Stimulated activated effector memory CD8-positive, alpha-beta T cell treated with anti-CD3 and anti-CD28 coated beads, Interleukin-12 subunit alpha, Interleukin-12 subunit beta, amount 100 ng/mL, for 72 hours (primary cell): Measurements from ENCODE around the gene TXNRD3.
"Not testable (repeated sequence)": the region's sequence is repeated elsewhere in the genome, so short reads cannot be mapped to it uniquely, and the experiment has no call there.

ENCODE experiments used
- ATAC-seq: fragments of 150-1000 bp; cut with Tn5 transposase; 2 replicates; pipeline ENCODE4 v1.10.0; 2021
- DNase-seq, 2 donors: peaks; one replicate each; pipeline ENCODE4 v3.0.0; 2021 to 2022; ENCODE audit warnings: low spot score in 2 of 2
- H3K27ac Mint-ChIP-seq: one replicate; pipeline ENCODE4 v1.8.0; 2022; ENCODE audit warnings: mild to moderate bottlenecking, mixed read lengths
- H3K36me3 Mint-ChIP-seq: one replicate; pipeline ENCODE4 v1.8.0; 2022; ENCODE audit warnings: mild to moderate bottlenecking, mixed read lengths
- H3K4me1 Mint-ChIP-seq: one replicate; pipeline ENCODE4 v1.8.0; 2022; ENCODE audit warnings: mixed read lengths
- H3K4me3 Mint-ChIP-seq: one replicate; pipeline ENCODE4 v1.8.0; 2022; ENCODE audit warnings: mild to moderate bottlenecking, mixed read lengths
- H3K9me3 Mint-ChIP-seq: one replicate; pipeline ENCODE4 v1.8.0; 2022; ENCODE audit warnings: mixed read lengths

Gene TXNRD3

DNA sequence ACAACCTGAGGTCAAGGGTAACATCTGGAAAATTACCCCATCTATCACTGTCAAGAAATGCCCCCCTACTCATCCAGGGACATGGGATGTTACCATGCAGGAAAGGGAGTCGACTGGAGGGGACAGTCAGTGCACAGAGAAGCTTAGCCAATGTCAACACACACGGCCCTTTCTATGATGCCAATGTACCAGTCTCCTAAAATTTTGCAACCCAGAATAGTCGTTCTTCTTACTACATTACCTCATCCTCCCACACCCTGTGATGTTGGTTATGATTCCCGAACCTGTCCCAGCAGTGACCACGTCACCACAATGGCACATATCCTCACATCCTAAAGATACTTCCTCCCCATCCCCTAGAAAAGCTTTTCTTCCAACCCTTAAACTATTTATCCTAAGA is 20.1 kb downstream of the TXNRD3 start:
- H3K4me1 Mint-ChIP-seq, result no peaks in the 10 kb centered on the region
- no peaks in the 10 kb centered on the region for H3K9me3 Mint-ChIP-seq
- DNase-seq, result no peak
- no peaks in the 10 kb centered on the region for H3K36me3 Mint-ChIP-seq
- H3K27ac Mint-ChIP-seq, result no peak overlapping the region
- no peak for ATAC-seq
- H3K4me3 Mint-ChIP-seq, result no peak overlapping the region

- no peaks in the 10 kb centered on the region for H3K36me3 Mint-ChIP-seq
- H3K4me3 Mint-ChIP-seq, result no peak overlapping the region
- no peak for DNase-seq
- no peaks in the 10 kb centered on the region for H3K4me1 Mint-ChIP-seq
- no peak for ATAC-seq
- H3K9me3 Mint-ChIP-seq, result no peaks in the 10 kb centered on the region
- no peak overlapping the region for H3K27ac Mint-ChIP-seq
Observed at GRCh38 chr3:126630020-126630419, 24.9 kb downstream of the TXNRD3 start.

- H3K27ac Mint-ChIP-seq, DNase-seq, H3K36me3 Mint-ChIP-seq, H3K4me3 Mint-ChIP-seq, H3K9me3 Mint-ChIP-seq, H3K4me1 Mint-ChIP-seq, ATAC-seq: not testable (repeated sequence)
Observed at GRCh38 chr3:126625735-126626134, 29.2 kb downstream of the TXNRD3 start.

- Mint-ChIP-seq H3K4me1 (no peaks in the 10 kb centered on the region), H3K9me3 (no peaks in the 10 kb centered on the region), H3K4me3 (no peak overlapping the region), H3K27ac (no peak overlapping the region), H3K36me3 (no peaks in the 10 kb centered on the region)
- no peak for ATAC-seq
- no peak for DNase-seq
Observed at GRCh38 chr3:126622694-126623093, 32.2 kb downstream of the TXNRD3 start.

- H3K27ac Mint-ChIP-seq, result no peak overlapping the region
- ATAC-seq (no peak), DNase-seq (no peak)
- H3K4me1 Mint-ChIP-seq, result no peaks in the 10 kb centered on the region
- H3K36me3 Mint-ChIP-seq, result no peaks in the 10 kb centered on the region
- H3K4me3 Mint-ChIP-seq, result no peak overlapping the region
- no peaks in the 10 kb centered on the region for H3K9me3 Mint-ChIP-seq
Observed at GRCh38 chr3:126621627-126622345, 33.1 kb downstream of the TXNRD3 start.

DNA sequence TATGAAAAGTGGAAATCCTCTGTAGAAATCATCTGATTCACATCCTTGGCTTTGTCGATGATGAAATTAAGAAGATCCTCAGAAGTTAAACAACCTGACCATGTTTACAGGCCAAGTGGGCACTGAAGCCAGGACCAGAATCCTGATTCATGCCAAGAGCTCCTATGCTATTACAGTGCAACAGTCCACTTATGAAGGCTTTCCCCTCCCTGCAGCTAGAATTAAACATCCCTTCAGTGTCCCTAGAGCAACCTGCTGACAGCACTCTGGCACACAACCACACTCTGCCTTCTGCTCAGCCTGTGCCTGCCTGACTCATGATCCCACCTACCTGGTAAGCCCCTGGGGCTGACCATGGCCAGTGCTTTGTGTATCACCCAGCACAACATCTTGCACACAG is 33.8 kb downstream of the TXNRD3 start:
- Mint-ChIP-seq H3K9me3 (no peaks in the 10 kb centered on the region), H3K27ac (no peak overlapping the region), H3K4me3 (no peak overlapping the region), H3K4me1 (no peaks in the 10 kb centered on the region), H3K36me3 (no peaks in the 10 kb centered on the region)
- ATAC-seq, result no peak
- no peak for DNase-seq

- no peak overlapping the region for H3K4me3 Mint-ChIP-seq
- H3K27ac Mint-ChIP-seq, result no peak overlapping the region
- H3K36me3 Mint-ChIP-seq, result no peaks in the 10 kb centered on the region
- no peak for DNase-seq
- H3K4me1 Mint-ChIP-seq, result no peaks in the 10 kb centered on the region
- H3K9me3 Mint-ChIP-seq, result no peaks in the 10 kb centered on the region
- ATAC-seq, result no peak
Observed at GRCh38 chr3:126620738-126621137, 34.2 kb downstream of the TXNRD3 start.

- Mint-ChIP-seq H3K9me3 (no peaks in the 10 kb centered on the region), H3K27ac (no peak overlapping the region), H3K4me1 (no peaks in the 10 kb centered on the region), H3K36me3 (no peaks in the 10 kb centered on the region), H3K4me3 (no peak overlapping the region)
- no peak for DNase-seq
- ATAC-seq, result no peak
Observed at GRCh38 chr3:126618760-126619159, 36.2 kb downstream of the TXNRD3 start.

DNA sequence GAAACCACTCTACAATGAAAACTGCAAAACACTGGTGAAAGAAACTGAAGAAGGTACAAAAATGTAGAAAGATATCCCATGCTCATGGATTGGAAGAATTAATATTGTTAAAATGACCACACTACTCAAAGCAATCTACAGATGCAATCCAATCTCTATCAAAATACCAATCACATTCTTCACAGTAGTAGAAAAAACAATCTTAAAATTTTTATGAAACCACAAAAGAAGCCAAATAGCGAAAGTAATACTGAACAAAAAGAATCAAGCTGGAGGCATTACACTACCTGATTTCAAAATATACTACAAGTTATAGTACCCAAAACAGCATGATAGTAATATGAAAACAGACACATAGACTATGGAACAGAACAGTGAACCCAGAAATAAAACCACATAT is 36.9 kb downstream of the TXNRD3 start:
- H3K4me3 Mint-ChIP-seq, result no peak overlapping the region
- peaks cover 5% of the 10 kb centered on the region for H3K4me1 Mint-ChIP-seq
- H3K36me3 Mint-ChIP-seq, result no peaks in the 10 kb centered on the region
- DNase-seq, result no peak
- H3K27ac Mint-ChIP-seq, result no peak overlapping the region
- no peaks in the 10 kb centered on the region for H3K9me3 Mint-ChIP-seq
- ATAC-seq, result no peak

- H3K4me1 Mint-ChIP-seq, result peaks cover 9% of the 10 kb centered on the region
- no peaks in the 10 kb centered on the region for H3K36me3 Mint-ChIP-seq
- ATAC-seq (no peak), DNase-seq (no peak)
- no peaks in the 10 kb centered on the region for H3K9me3 Mint-ChIP-seq
- H3K27ac Mint-ChIP-seq, result no peak overlapping the region
- H3K4me3 Mint-ChIP-seq, result no peak overlapping the region
Observed at GRCh38 chr3:126617571-126617970, 37.4 kb downstream of the TXNRD3 start.

DNA sequence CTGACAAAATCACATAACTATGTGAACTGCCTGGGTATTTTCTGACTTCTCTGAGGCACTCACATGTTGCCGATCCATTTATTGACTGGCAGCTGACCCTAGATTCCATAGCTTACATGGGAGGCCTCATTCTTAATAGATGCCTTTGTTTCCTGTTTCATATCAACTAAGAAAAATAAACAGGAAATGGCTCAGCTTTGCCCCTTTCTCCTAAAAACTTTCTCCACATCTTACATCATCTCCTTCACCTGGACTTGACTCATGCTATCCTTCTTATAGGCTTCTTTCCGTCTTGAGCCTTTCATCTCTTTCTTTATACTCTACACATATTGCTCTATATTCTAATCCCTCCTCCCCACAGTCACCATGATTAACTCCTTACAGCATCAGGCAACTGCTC is 38.0 kb downstream of the TXNRD3 start:
- Mint-ChIP-seq H3K4me3 (no peak overlapping the region), H3K27ac (no peak overlapping the region), H3K9me3 (no peaks in the 10 kb centered on the region), H3K36me3 (no peaks in the 10 kb centered on the region), H3K4me1 (peaks cover 15% of the 10 kb centered on the region)
- ATAC-seq (no peak), DNase-seq (no peak)

DNA sequence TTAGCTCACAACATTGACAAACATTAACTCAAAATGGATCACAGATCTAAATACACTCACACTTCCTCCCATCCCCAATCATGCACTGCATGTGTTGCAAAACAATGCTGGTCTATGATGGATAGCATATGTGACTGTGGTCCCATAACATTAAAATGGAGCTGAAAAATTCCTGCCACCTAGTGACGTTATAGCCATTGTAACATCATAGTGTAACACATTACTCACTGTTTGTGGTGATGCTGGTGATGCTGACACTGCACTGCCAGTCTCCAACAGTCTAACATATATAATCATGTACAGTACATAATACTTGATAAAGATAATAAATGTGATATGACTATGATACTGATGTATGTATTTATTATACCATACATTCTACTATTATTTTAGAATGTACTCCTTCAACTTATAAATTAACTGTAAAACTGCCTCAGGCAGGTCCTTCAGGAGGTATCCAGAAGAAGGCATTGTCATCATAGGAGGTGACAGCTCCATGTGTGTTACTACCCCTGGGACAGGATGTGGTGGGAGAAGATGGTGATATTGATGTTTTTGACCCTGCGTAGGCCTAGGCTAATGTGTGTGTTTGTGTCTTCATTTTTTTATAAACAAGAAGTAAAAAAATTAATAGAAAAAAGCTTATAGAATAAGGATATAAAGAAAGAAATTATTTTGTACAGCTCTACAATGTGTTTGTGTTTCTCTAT is 41.3 kb downstream of the TXNRD3 start:
- H3K27ac Mint-ChIP-seq, result no peak overlapping the region
- no peaks in the 10 kb centered on the region for H3K36me3 Mint-ChIP-seq
- DNase-seq, result no peak
- ATAC-seq, result peak; percentile 86
- H3K4me1 Mint-ChIP-seq, result peaks cover 15% of the 10 kb centered on the region
- no peak overlapping the region for H3K4me3 Mint-ChIP-seq
- no peaks in the 10 kb centered on the region for H3K9me3 Mint-ChIP-seq

DNA sequence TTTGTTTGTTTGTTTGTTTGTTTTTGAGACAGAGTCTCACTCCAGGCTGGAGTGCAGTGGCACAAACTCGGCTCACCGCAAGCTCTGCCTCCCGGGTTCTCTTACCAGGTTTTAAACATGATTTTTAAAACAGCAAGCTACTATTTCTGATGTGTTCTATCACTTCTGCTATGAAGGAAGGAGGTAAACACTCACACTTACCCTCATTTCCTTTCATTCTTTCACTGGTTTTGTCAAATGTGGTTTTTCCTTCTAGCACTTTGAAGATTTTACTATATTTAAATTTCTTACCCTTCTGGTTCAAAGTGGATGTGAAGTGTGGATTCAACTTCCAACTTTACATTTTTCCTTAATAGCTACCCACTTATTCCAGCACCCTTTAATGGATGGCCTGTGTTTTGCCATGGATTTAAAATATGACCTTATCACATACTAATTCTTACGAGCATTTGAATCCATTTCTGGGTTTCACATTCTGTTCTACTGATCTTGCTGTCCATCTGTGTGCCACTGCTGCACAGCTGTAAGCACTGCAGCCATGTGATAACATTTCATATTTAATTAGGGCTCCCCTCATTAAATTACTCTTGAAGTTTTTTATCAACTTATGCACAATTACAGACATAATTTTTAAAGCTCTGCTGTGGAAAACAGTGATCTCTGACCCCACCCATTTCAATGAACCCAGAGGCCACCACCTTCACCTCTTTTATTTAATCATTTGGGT is 42.3 kb downstream of the TXNRD3 start:
- H3K4me1 Mint-ChIP-seq, result peaks cover 15% of the 10 kb centered on the region
- H3K27ac Mint-ChIP-seq, result no peak overlapping the region
- H3K4me3 Mint-ChIP-seq, result no peak overlapping the region
- DNase-seq (no peak), ATAC-seq (no peak)
- H3K36me3 Mint-ChIP-seq, result no peaks in the 10 kb centered on the region
- H3K9me3 Mint-ChIP-seq, result no peaks in the 10 kb centered on the region

DNA sequence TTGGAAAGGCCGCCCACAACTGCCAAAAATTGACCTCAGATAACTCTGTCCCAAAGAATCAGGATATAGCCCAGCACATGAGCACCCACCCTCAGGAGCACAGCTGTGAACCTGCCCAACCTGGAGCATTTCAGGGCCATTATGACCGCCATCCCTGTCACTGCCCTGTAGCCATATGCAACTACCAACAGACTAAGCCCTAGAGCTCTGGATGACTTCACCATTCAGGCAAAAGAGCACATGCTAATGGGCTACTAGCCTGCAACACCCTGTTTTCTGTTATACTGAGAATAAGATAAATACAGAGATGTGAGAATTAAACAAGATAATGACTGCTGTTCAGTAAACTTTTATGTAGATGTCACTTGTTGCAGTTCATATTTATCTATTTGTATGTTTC is 45.0 kb downstream of the TXNRD3 start:
- peaks cover 15% of the 10 kb centered on the region for H3K4me1 Mint-ChIP-seq
- ATAC-seq (no peak), DNase-seq (no peak)
- H3K9me3 Mint-ChIP-seq, result no peaks in the 10 kb centered on the region
- no peaks in the 10 kb centered on the region for H3K36me3 Mint-ChIP-seq
- no peak overlapping the region for H3K4me3 Mint-ChIP-seq
- no peak overlapping the region for H3K27ac Mint-ChIP-seq

DNA sequence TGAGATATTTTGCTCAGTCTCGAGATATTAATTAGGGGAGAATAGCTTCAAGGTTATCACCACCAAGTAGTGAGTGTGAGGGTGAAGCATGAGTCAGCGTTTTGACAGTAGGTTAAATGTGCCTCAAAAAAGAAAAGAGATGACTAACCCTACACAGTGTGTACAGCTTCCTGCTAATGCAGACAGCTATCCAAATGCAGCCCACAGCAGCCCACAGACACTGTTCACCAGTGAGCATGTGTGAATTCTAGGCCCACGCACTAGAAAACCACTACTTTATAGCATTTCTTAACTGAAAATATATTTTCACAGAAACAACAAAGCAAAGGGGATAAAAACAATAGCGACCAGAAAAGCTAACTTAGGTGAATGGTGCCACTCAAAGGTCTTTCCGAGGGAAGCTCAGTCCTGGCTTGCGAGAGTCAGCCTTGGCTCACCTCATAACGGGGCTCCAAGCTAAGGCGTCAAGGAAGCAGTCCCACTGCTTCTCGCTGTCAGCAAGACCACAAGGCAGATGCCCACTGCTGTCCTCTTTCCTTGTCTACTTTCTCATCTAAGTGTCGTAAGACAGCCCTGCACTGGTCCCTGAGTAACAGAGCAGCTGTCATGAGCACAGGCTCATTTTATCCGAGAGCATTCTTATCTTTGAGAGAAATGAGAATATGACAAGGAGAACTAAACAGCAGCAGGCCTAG is 47.6 kb downstream of the TXNRD3 start:
- peak overlapping the region; percentile 0 for H3K27ac Mint-ChIP-seq
- H3K36me3 Mint-ChIP-seq, result no peaks in the 10 kb centered on the region
- DNase-seq (peak; percentile 6 to 67), ATAC-seq (peak; percentile 99)
- no peak overlapping the region for H3K4me3 Mint-ChIP-seq
- H3K9me3 Mint-ChIP-seq, result no peaks in the 10 kb centered on the region
- H3K4me1 Mint-ChIP-seq, result peaks cover 3% of the 10 kb centered on the region
